ENCODE results near the gene SYS1.

DNA sequence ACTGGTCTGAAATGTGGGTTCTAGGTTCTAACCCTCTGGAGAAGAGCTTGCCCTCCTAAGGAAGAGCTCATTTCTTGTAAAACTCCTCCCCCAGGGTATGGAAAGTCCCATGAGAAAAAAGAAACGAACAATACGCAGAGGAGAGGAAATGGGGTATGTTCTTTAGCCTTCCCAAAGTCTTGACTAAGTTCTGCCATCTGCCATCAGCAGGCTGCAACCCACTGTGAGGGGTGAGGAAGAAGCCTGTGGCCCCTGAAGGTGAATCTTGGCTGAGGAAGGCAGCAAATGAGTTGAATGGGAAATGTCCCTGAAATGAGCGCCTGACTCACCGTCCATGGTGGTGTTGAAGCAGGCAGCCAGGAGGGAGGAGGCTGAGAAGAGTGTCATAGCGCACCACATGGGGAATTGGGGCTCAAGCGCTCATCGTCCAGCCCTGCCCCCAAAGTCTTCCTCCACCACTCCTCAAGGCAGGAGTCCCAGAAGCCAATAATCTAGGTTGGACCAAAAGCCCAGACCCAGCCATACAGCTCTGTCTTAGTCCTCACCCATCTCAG is 44.5 kb upstream of the SYS1 start:
- TF ChIP-seq, protein P1, sequence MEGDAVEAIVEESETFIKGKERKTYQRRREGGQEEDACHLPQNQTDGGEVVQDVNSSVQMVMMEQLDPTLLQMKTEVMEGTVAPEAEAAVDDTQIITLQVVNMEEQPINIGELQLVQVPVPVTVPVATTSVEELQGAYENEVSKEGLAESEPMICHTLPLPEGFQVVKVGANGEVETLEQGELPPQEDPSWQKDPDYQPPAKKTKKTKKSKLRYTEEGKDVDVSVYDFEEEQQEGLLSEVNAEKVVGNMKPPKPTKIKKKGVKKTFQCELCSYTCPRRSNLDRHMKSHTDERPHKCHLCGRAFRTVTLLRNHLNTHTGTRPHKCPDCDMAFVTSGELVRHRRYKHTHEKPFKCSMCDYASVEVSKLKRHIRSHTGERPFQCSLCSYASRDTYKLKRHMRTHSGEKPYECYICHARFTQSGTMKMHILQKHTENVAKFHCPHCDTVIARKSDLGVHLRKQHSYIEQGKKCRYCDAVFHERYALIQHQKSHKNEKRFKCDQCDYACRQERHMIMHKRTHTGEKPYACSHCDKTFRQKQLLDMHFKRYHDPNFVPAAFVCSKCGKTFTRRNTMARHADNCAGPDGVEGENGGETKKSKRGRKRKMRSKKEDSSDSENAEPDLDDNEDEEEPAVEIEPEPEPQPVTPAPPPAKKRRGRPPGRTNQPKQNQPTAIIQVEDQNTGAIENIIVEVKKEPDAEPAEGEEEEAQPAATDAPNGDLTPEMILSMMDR (IDR thresholded peaks at IDR 0.05; ENCODE audit: low read depth, low read length, poor library complexity, severe bottlenecking), result no peak
- TF ChIP-seq EZH2phosphoT487 (IDR thresholded peaks at IDR 0.05; ENCODE audit: borderline replicate concordance, low read length), result no peak
